Right cardiac atrium (tissue), 5 donors: Measurements from ENCODE around the gene PELO. TPM values are rescaled to one million over a fixed set of nuclear protein-coding genes. Genes with fewer than 3 reads are reported as not detected.

Experiments used
- ATAC-seq, 2 donors: fragments of 200-7000 bp; cut with Tn5 transposase; one replicate each; pipeline versions ENCODE4 v1.8.0 to v1.9.1; 2020; ENCODE audit warnings: moderate library complexity in 2 of 2, mild to moderate bottlenecking in 1 of 2
- DNase-seq, 3 donors: peaks; one replicate each; pipeline ENCODE4 v3.0.0-alpha.2; 2020
- H3K27ac ChIP-seq: one replicate; pipeline ENCODE4 v1.5.1; 2013; ENCODE audit warnings: mild to moderate bottlenecking, low read length, control low read depth, moderate library complexity
- H3K27me3 ChIP-seq: one replicate; pipeline ENCODE4 v1.6.1; 2013; ENCODE audit not compliant: control insufficient read depth, insufficient read depth
- H3K4me1 ChIP-seq: one replicate; pipeline ENCODE4 v1.6.1; 2013; ENCODE audit warnings: low read length; ENCODE audit not compliant: control insufficient read depth, insufficient read depth
- H3K4me3 ChIP-seq: one replicate; pipeline ENCODE4 v1.5.1; 2013; ENCODE audit warnings: low read length, control low read depth
- H3K9me3 ChIP-seq: one replicate; pipeline ENCODE4 v1.6.1; 2013; ENCODE audit warnings: low read length; ENCODE audit not compliant: control insufficient read depth
- WGBS: extraction: QIAGEN DNeasy Blood & Tissue Kit; methylation state at CpG from one replicate; pipeline ENCODE4 v1.1.7; 2013; 5-methylcytosine and 5-hydroxymethylcytosine counted together
- intact Hi-C, 4 donors: fragments of 100-400 bp; cut with DNase I; formaldehyde crosslinking; loops; one replicate each; pipeline versions ENCODE4 v1.11.0 to v1.14.0; 2022 to 2023
- polyA plus RNA-seq: library from polyadenylated mRNA; stranded (reverse); fragments of 200-250 nt; gene quantifications from one replicate; pipeline ENCODE4 v1.2.3, GENCODE V29; 2013
- total RNA-seq, 4 donors: library from RNA; stranded (reverse); fragmentation: NEBNext Ultra II Directional; extraction: Animal tissue kit (Norgen Biotek cat#: 25700); gene quantifications; one replicate each; pipeline ENCODE4 v1.2.1, GENCODE V29; 2021
- donor health status: healthy with polysubstance abuse.
- donor health status: DM: no; HTN: yes; CAD: no.
- donor health status: DM: no; HTN: no; CAD: no.
- donor health status: DM: no; HTN: yes; CAD: no; lungs with severe emphysema.
- donor health status: DM: yes; HTN: yes; CAD: no.

The PELO gene
- total and polyA plus RNA-seq, 5 donors = 7.9 to 24.3 (median 19.9) TPM

DNA sequence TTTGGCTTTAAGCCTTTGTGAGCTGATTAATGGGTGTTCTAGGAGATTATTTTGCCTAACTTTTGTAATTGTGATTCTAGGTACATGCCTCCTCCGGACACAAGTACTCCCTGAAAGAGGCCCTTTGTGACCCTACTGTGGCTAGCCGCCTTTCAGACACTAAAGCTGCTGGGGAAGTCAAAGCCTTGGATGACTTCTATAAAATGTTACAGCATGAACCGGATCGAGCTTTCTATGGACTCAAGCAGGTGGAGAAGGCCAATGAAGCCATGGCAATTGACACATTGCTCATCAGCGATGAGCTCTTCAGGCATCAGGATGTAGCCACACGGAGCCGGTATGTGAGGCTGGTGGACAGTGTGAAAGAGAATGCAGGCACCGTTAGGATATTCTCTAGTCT is 13.6 kb downstream of the PELO start:
- H3K4me1 ChIP-seq = peaks cover 7% of the 10 kb centered on the region
- intact Hi-C loops = no loop called here
- 13% methylated on average over 8 of the region's 8 CpGs for WGBS

DNA sequence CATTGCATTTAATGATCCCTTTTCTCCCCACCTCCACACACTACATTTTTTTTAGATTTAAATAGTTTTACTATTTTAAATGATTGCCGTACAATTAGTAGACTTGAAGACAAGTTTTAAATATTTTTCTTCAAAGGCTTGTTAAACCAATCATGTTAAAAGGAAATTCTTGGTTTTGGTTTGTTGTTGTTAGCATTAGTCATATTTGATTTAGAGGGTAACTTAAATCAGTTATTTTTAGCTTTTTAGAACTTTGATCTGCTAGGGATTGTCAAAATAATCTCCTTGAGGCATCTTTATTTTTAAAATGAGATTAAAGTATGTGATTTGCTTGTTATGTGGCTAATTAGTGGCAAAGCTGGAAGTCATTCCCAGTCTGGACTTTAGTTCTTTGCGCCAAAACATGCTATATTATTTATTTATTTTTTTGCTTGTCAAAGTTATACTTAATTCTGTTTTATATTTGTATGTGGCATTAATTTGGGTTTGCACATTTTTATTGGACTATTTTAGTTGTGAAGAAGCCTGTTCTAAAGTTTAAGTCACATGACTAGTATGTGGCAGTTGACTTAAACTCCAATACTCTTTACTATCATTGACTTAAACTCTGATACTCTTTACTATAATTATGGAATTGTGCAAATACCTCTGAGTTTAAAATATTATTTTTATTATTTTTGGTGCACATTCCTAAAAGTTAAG is 14.7 kb downstream of the PELO start:
- H3K27me3 ChIP-seq = no peaks in the 10 kb centered on the region
- peaks cover 7% of the 10 kb centered on the region for H3K4me1 ChIP-seq
- 49% methylated on average over 2 of the region's 2 CpGs for WGBS
- intact Hi-C loops = no loop called here
- no peak overlapping the region for H3K27ac ChIP-seq
- no peak for DNase-seq
- no peaks in the 10 kb centered on the region for H3K9me3 ChIP-seq
- ATAC-seq = no peak
- peak overlapping the region; percentile 57 for H3K4me3 ChIP-seq

More for the DNA sequence above, 13.6 kb downstream of the PELO start:
- ATAC-seq (no peak), DNase-seq (peak in 1 of 3 donors; percentile 23)
- Histone ChIP-seq H3K27me3 (no peaks in the 10 kb centered on the region), H3K4me3 (peak overlapping the region; percentile 57), H3K27ac (peak overlapping the region; percentile 78), H3K9me3 (no peaks in the 10 kb centered on the region)

GRCh38 chr5:52802974-52803336 is 15.2 kb downstream of the PELO start:
- Histone ChIP-seq H3K4me3 (peak overlapping the region; percentile 57), H3K27ac (no peak overlapping the region), H3K4me1 (peaks cover 7% of the 10 kb centered on the region), H3K9me3 (no peaks in the 10 kb centered on the region), H3K27me3 (no peaks in the 10 kb centered on the region)
- WGBS = 33% methylated on average over 6 of the region's 6 CpGs
- intact Hi-C loops = no loop called here
- DNase-seq = no peak
- ATAC-seq = no peak

DNA sequence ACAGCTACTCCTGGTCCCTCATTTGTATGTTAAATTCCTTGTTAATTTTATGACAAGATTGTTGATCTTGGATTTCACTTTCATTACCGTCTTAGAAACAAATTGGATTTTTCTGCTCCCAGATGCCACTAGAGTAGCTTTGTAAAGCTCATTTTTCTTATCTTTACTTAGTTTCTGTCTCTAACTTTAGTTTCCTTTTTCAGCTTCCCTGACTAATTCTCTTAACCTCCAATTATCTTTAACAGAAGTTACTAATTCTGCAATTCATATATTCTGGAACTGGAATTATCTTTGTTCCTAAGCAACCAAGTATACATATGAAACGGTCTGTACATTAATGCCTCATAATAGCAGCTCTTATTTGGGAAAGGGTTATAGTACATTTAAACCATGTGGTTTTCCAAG is 16.7 kb downstream of the PELO start:
- Histone ChIP-seq H3K4me1 (peaks cover 7% of the 10 kb centered on the region), H3K9me3 (no peaks in the 10 kb centered on the region), H3K27me3 (no peaks in the 10 kb centered on the region), H3K27ac (no peak overlapping the region), H3K4me3 (no peak overlapping the region)
- intact Hi-C loops = no loop called here
- 40% methylated on average over 2 of the region's 2 CpGs for WGBS
- no peak for DNase-seq
- no peak for ATAC-seq

- intact Hi-C loops = no loop called here
Observed at GRCh38 chr5:52804981-52805380, 17.3 kb downstream of the PELO start.

GRCh38 chr5:52805615-52806014 is 17.9 kb downstream of the PELO start:
- Histone ChIP-seq H3K27me3 (no peaks in the 10 kb centered on the region), H3K9me3 (no peaks in the 10 kb centered on the region), H3K4me3 (no peak overlapping the region), H3K27ac (no peak overlapping the region), H3K4me1 (peaks cover 7% of the 10 kb centered on the region)
- intact Hi-C loops = no loop called here
- ATAC-seq (no peak), DNase-seq (no peak)
- WGBS = 79% methylated on average over 2 of the region's 2 CpGs

More at GRCh38 chr5:52804981-52805380, 17.3 kb downstream of the PELO start:
- Histone ChIP-seq H3K4me1 (peaks cover 7% of the 10 kb centered on the region), H3K9me3 (no peaks in the 10 kb centered on the region), H3K27me3 (no peaks in the 10 kb centered on the region), H3K27ac (no peak overlapping the region), H3K4me3 (no peak overlapping the region)
- ATAC-seq = no peak
- DNase-seq = no peak
- 50% methylated on average over 2 of the region's 2 CpGs for WGBS

GRCh38 chr5:52807037-52807436 is 19.3 kb downstream of the PELO start:
- no peak overlapping the region for H3K4me3 ChIP-seq
- peaks cover 3% of the 10 kb centered on the region for H3K4me1 ChIP-seq
- DNase-seq = no peak
- no peak overlapping the region for H3K27ac ChIP-seq
- no peaks in the 10 kb centered on the region for H3K9me3 ChIP-seq
- H3K27me3 ChIP-seq = no peaks in the 10 kb centered on the region
- ATAC-seq = no peak
- intact Hi-C loops = no loop called here

DNA sequence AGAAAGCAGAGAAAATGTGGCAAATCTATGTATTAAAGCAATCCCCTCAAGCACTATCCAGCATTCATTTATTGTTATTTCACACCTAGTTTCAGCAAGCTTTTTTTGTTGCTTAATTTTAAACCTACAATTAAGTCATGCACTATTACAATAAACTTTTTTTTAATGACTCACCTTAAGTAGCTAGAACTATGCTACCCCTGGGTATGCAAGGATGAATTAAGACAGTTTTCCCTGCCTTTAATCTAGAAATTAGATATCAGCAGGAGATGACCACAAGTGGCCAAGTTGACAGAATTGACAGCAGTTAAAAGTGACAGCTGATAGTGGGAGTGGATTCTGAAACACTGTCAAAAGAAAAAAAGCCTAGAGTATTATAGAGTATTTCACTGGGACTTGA is 20.0 kb downstream of the PELO start:
- intact Hi-C loops = no loop called here
- Histone ChIP-seq H3K4me1 (peaks cover 3% of the 10 kb centered on the region), H3K27me3 (no peaks in the 10 kb centered on the region), H3K9me3 (no peaks in the 10 kb centered on the region), H3K4me3 (no peak overlapping the region), H3K27ac (no peak overlapping the region)
- DNase-seq (no peak), ATAC-seq (no peak)

GRCh38 chr5:52808316-52808901 is 20.7 kb downstream of the PELO start:
- ATAC-seq (no peak), DNase-seq (no peak)
- Histone ChIP-seq H3K27me3 (no peaks in the 10 kb centered on the region), H3K27ac (no peak overlapping the region), H3K9me3 (no peaks in the 10 kb centered on the region), H3K4me1 (peaks cover 3% of the 10 kb centered on the region), H3K4me3 (no peak overlapping the region)
- 63% methylated on average over 2 of the region's 2 CpGs for whole genome bisulfite sequencing
- intact Hi-C loops = no loop called here

DNA sequence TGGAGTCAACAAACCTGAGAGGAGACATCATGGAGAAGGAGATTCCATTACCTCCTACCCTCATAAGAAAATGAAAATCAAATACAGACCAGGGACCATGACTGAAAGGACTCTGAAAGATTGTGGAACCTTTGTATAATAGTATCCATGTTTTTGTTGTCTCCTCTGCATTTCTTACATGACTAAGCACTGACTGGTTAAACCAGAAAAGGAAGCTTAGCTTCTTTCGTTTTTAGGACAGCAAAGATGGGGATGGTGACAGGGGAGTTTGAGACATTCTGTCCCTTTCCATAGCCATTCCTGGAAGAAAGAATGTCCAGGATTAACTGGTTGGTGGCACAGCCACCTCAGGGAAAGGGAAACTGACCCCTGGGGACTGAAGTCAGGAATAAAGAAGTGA is 22.2 kb downstream of the PELO start:
- no peak overlapping the region for H3K27ac ChIP-seq
- H3K4me1 ChIP-seq = peaks cover 3% of the 10 kb centered on the region
- intact Hi-C loops = no loop called here
- H3K4me3 ChIP-seq = no peak overlapping the region
- H3K9me3 ChIP-seq = no peaks in the 10 kb centered on the region
- no peaks in the 10 kb centered on the region for H3K27me3 ChIP-seq
- peak in 1 of 3 donors; percentile 17 for DNase-seq
- no peak for ATAC-seq
- WGBS = 34% methylated on average over 1 of the region's 1 CpG

GRCh38 chr5:52810426-52810825 is 22.7 kb downstream of the PELO start:
- no peaks in the 10 kb centered on the region for H3K9me3 ChIP-seq
- no peaks in the 10 kb centered on the region for H3K27me3 ChIP-seq
- no peak for DNase-seq
- intact Hi-C loops = no loop called here
- 42% methylated on average over 1 of the region's 1 CpG for WGBS
- no peak overlapping the region for H3K4me3 ChIP-seq
- peaks cover 1% of the 10 kb centered on the region for H3K4me1 ChIP-seq
- ATAC-seq = no peak
- no peak overlapping the region for H3K27ac ChIP-seq
